Prostate gland (tissue), 1 donor: ENCODE measurements around the gene OR1F1.

Experiments used
- POLR2A ChIP-seq: fragments of 450-650 bp; IDR thresholded peaks from one replicate; pipeline ENCODE4 v1.6.1; 2016; ENCODE audit warnings: antibody characterized with exemption, mild to moderate bottlenecking
- POLR2AphosphoS5 ChIP-seq: sonication (generic); formaldehyde crosslinking; IDR thresholded peaks from one replicate; pipeline ENCODE4 v1.6.1; 2017; ENCODE audit warnings: antibody characterized with exemption

- TF ChIP-seq POLR2A (no peak), POLR2AphosphoS5 (no peak)
Measured at GRCh38 chr16:3192476-3193019, 4.5 kb downstream of the OR1F1 start.
